ENCODE measurements around the gene INPP5E. TPM values are rescaled to one million over a fixed set of nuclear protein-coding genes. Genes with fewer than 3 reads are reported as not detected.
"Not testable (repeated sequence)": the region's sequence is repeated elsewhere in the genome, so short reads cannot be mapped to it uniquely, and the experiment has no call there.

INPP5E gene
- total RNA-seq, 1 donor from 2014 or later: 4.7 TPM

GRCh38 chr9:136431782-136432350 is 7.8 kb downstream of the INPP5E start:
- Histone ChIP-seq H3K27me3 (ENCODE audit: control insufficient read depth in 3 of 3, insufficient read depth in 3 of 3, low read length in 3 of 3) (no peaks in the 10 kb centered on the region), H3K9me3 (ENCODE audit: control insufficient read depth in 3 of 3, low read length in 3 of 3) (no peaks in the 10 kb centered on the region), H3K9ac (ENCODE audit: low read depth in 1 of 3, low read length in 3 of 3) (no peak overlapping the region), H3K4me3 (ENCODE audit: low read length in 3 of 3) (no peak overlapping the region), H3K36me3 (ENCODE audit: control insufficient read depth in 3 of 3, insufficient read depth in 3 of 3, low read length in 3 of 3) (peaks cover 19 to 35% (median 32%) of the 10 kb centered on the region in 3 donors), H3K27ac (ENCODE audit: low read depth, low read length) (no peak overlapping the region), H3K4me1 (ENCODE audit: control insufficient read depth in 3 of 3, insufficient read depth in 3 of 3, low read length in 3 of 3) (peaks cover under 1 to 4% (median 2%) of the 10 kb centered on the region in 3 donors)

DNA sequence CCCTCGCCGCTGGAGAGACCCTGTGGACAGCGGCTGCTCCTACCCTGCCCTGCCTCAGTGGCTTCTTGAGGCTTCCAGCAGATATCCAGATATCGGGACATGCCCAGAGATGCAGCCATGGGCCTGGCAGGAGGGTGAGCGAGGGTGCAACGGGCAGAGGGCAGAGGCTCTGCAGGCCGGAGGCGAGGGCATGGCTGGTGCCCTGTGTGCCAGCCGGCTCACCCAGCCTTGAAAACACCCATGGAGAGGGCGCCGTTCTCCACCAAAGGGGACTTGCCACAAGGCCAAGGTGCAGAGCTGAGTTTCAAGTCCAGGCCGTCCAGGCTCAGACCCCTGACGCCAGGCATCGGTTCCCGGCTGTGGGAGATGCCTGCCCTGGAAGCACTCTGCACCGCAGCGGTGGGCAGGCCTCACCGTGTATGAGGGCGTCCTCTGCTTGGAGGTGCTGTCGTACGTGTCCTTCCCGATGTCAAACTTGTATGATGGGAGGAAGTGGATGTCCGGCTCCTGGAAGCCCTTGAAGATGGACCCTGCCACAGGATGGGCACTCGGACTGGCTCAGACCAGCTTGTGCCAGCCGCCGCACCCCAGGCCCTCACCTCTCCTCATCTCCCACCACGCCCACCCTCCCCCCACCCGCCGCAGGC is 8.9 kb downstream of the INPP5E start:
- H3K4me3 ChIP-seq (ENCODE audit: low read length in 3 of 3): no peak overlapping the region
- no peaks in the 10 kb centered on the region for H3K9me3 ChIP-seq (ENCODE audit: control insufficient read depth in 3 of 3, low read length in 3 of 3)
- no peaks in the 10 kb centered on the region for H3K27me3 ChIP-seq (ENCODE audit: control insufficient read depth in 3 of 3, insufficient read depth in 3 of 3, low read length in 3 of 3)
- no peaks in the 10 kb centered on the region for H3K4me1 ChIP-seq (ENCODE audit: control insufficient read depth in 3 of 3, insufficient read depth in 3 of 3, low read length in 3 of 3)
- H3K27ac ChIP-seq (ENCODE audit: low read depth, low read length): no peak overlapping the region
- no peak overlapping the region for H3K9ac ChIP-seq (ENCODE audit: low read depth in 1 of 3, low read length in 3 of 3)
- H3K36me3 ChIP-seq (ENCODE audit: control insufficient read depth in 3 of 3, insufficient read depth in 3 of 3, low read length in 3 of 3): peaks cover 22 to 35% (median 30%) of the 10 kb centered on the region in 3 donors

DNA sequence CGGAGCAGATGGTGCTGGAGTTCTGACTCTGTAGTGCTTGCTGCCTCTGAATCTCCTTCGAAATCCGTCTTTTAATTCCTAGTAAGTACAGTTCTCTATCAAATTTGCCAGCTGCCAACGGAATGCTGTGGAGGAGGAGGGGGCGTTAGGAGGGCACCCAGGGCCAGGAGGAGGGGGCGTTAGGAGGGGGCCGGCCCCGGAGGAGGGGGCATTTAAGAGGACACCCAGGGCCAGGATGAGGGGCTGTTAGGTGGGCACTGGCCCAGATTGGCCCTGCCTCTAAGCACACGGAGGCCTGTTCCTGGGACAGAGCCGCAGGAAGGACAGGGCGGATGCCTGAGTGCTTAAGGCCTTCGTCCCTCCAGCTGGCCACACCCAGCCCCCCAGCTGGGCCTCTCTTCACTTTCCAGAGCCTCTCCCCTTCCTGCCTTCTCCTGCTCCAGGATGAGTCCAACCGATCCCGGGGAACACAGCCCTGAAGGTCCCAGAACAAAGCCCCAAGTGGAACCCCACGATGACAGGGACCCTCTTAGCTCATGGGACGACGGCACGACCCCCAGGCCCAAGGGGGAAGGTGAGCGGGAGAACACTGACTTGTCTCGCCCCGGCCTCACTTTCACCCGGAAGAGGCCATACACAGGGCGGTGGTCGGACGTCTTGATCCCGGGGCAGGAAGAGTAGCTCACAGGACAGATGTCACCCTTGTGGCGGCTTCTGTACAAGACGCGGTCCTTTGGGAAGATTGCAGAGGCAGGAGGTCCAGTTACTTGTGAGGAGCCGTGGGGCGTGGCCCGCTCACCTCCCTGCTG is 9.8 kb downstream of the INPP5E start:
- H3K27ac ChIP-seq (ENCODE audit: low read depth, low read length): no peak overlapping the region
- H3K9me3 ChIP-seq (ENCODE audit: control insufficient read depth in 3 of 3, low read length in 3 of 3): no peaks in the 10 kb centered on the region
- peaks cover 23 to 36% (median 29%) of the 10 kb centered on the region in 3 donors for H3K36me3 ChIP-seq (ENCODE audit: control insufficient read depth in 3 of 3, insufficient read depth in 3 of 3, low read length in 3 of 3)
- no peak overlapping the region for H3K4me3 ChIP-seq (ENCODE audit: low read length in 3 of 3)
- no peak overlapping the region for H3K9ac ChIP-seq (ENCODE audit: low read depth in 1 of 3, low read length in 3 of 3)
- no peaks in the 10 kb centered on the region for H3K27me3 ChIP-seq (ENCODE audit: control insufficient read depth in 3 of 3, insufficient read depth in 3 of 3, low read length in 3 of 3)
- no peaks in the 10 kb centered on the region for H3K4me1 ChIP-seq (ENCODE audit: control insufficient read depth in 3 of 3, insufficient read depth in 3 of 3, low read length in 3 of 3)

GRCh38 chr9:136429075-136429628 is 10.5 kb downstream of the INPP5E start:
- H3K27me3 ChIP-seq (ENCODE audit: control insufficient read depth in 3 of 3, insufficient read depth in 3 of 3, low read length in 3 of 3): no peaks in the 10 kb centered on the region
- H3K4me3 ChIP-seq (ENCODE audit: low read length in 3 of 3): no peak overlapping the region
- no peaks in the 10 kb centered on the region for H3K4me1 ChIP-seq (ENCODE audit: control insufficient read depth in 3 of 3, insufficient read depth in 3 of 3, low read length in 3 of 3)
- no peak overlapping the region for H3K27ac ChIP-seq (ENCODE audit: low read depth, low read length)
- no peak overlapping the region for H3K9ac ChIP-seq (ENCODE audit: low read depth in 1 of 3, low read length in 3 of 3)
- H3K9me3 ChIP-seq (ENCODE audit: control insufficient read depth in 3 of 3, low read length in 3 of 3): no peaks in the 10 kb centered on the region
- peaks cover 30 to 42% (median 35%) of the 10 kb centered on the region in 3 donors for H3K36me3 ChIP-seq (ENCODE audit: control insufficient read depth in 3 of 3, insufficient read depth in 3 of 3, low read length in 3 of 3)

DNA sequence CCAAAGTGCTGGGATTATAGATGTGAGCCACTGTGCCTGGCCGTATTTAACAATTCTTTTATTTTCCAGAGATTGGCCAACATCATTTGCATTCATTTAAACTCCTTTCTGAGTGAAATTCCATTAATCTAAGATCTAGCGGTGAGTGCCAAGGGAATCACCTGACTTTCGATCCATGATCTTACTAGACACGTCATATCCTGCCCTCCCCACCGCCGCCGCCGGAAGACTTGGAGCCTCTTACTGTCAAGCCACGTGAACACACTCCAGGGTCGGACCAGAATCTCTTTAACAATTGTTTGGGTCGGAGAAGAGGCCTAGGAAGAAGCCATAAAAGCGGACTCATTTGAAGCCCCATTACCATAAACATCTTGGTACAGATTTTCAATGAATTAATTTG is 12.9 kb downstream of the INPP5E start:
- no peaks in the 10 kb centered on the region for H3K27me3 ChIP-seq (ENCODE audit: control insufficient read depth in 3 of 3, insufficient read depth in 3 of 3, low read length in 3 of 3)
- H3K4me1 ChIP-seq (ENCODE audit: control insufficient read depth in 3 of 3, insufficient read depth in 3 of 3, low read length in 3 of 3): no peaks in the 10 kb centered on the region
- no peaks in the 10 kb centered on the region for H3K9me3 ChIP-seq (ENCODE audit: control insufficient read depth in 3 of 3, low read length in 3 of 3)
- no peak overlapping the region for H3K9ac ChIP-seq (ENCODE audit: low read depth in 1 of 3, low read length in 3 of 3)
- no peak overlapping the region for H3K4me3 ChIP-seq (ENCODE audit: low read length in 3 of 3)
- H3K27ac ChIP-seq (ENCODE audit: low read depth, low read length): no peak overlapping the region
- H3K36me3 ChIP-seq (ENCODE audit: control insufficient read depth in 3 of 3, insufficient read depth in 3 of 3, low read length in 3 of 3): peaks cover 50 to 55% (median 52%) of the 10 kb centered on the region in 3 donors

DNA sequence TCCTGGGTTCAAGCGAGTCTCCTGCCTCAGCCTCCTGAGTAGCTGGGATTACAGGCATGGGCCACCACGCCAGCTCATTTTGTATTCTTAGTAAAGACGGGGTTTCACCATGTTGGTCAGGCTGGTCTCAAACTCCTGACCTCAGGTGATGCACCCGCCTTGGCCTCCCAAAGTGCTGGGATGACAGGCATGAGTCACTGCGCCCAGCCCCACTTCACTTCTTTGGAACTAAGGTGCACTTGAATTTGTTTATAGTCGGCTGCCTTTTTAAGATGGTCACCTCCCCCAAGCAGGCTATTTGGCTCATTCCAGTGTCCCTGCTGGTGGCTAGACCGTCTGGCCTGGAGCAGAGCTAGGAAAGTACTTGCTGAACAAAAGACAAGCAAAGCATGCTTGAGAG is 14.3 kb downstream of the INPP5E start:
- H3K4me1 ChIP-seq (ENCODE audit: control insufficient read depth in 3 of 3, insufficient read depth in 3 of 3, low read length in 3 of 3); H3K27me3 ChIP-seq (ENCODE audit: control insufficient read depth in 3 of 3, insufficient read depth in 3 of 3, low read length in 3 of 3); H3K9me3 ChIP-seq (ENCODE audit: control insufficient read depth in 3 of 3, low read length in 3 of 3); H3K27ac ChIP-seq (ENCODE audit: low read depth, low read length); H3K4me3 ChIP-seq (ENCODE audit: low read length in 3 of 3); H3K9ac ChIP-seq (ENCODE audit: low read depth in 1 of 3, low read length in 3 of 3): not testable (repeated sequence)
- peaks cover 54 to 56% (median 56%) of the 10 kb centered on the region in 3 donors for H3K36me3 ChIP-seq (ENCODE audit: control insufficient read depth in 3 of 3, insufficient read depth in 3 of 3, low read length in 3 of 3)

DNA sequence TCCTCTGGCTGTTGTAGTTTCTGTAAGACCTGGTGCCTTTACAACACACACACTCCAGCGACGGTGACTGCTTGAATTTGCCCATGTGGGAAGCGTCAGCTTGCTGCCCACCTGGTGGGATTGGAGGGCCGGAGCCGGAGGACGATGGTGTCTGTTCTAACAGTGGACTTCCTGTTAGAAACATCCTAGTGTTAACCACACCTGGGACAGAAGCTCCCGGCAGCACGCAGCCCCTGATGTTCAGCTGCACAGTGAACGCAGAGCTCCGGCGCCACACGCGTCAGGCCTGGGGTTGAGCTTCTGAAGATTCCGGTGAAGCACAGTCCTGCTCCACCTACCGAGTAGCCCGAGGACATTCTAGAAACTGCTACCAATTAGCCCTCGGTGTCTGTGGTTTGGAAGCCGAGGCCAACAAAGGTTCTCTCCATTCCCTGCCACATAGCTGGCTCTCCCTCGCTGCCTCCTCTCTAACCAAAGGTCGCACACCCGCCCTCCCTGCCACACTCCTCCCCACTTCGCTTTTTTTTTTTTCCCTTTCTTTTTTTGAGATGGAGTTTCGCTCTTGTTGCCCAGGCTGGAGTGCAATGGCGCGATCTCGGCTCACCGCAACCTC is 14.8 kb downstream of the INPP5E start:
- H3K36me3 ChIP-seq (ENCODE audit: control insufficient read depth in 3 of 3, insufficient read depth in 3 of 3, low read length in 3 of 3): peaks cover 49 to 55% (median 51%) of the 10 kb centered on the region in 3 donors

DNA sequence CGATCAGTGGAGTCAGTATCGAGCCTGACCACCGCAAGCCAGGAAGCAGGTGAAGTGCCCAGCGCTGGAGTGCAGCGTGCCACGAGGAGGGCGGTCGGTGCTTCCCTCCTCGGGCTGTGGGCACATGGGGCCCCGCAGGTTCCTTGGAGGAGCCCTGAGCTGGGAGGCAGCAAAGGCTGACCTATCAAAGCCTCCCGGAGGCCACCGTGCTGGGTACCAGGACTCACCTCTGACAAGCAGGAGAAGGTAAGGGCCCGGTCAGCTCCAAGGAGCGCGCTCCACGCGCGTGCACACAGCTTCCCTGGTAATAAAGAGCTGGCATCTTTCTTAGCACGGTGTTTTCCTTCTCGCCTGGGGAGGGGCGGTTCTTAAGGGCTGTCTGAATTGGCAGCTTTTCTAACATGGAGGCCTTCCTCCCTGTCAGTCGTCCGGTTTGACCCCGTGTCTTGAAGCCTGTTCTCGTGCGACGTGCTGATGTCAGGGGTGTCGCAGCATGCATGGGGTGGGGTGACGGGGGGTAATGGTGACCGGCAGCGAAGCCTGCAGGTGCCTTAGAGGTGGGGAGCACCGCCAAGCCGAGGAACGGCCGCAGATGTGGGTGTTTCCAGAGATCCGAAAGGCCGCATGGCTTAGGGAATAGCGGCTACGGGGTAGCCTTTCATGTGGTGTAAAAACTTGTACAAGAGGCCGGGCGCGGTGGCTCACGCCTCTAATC is 16.1 kb downstream of the INPP5E start:
- no peak overlapping the region for H3K9ac ChIP-seq (ENCODE audit: low read depth in 1 of 3, low read length in 3 of 3)
- H3K4me3 ChIP-seq (ENCODE audit: low read length in 3 of 3): no peak overlapping the region
- no peaks in the 10 kb centered on the region for H3K9me3 ChIP-seq (ENCODE audit: control insufficient read depth in 3 of 3, low read length in 3 of 3)
- peaks cover 49 to 59% (median 53%) of the 10 kb centered on the region in 3 donors for H3K36me3 ChIP-seq (ENCODE audit: control insufficient read depth in 3 of 3, insufficient read depth in 3 of 3, low read length in 3 of 3)
- H3K4me1 ChIP-seq (ENCODE audit: control insufficient read depth in 3 of 3, insufficient read depth in 3 of 3, low read length in 3 of 3): no peaks in the 10 kb centered on the region
- no peak overlapping the region for H3K27ac ChIP-seq (ENCODE audit: low read depth, low read length)
- H3K27me3 ChIP-seq (ENCODE audit: control insufficient read depth in 3 of 3, insufficient read depth in 3 of 3, low read length in 3 of 3): no peaks in the 10 kb centered on the region

More for the DNA sequence above, 14.8 kb downstream of the INPP5E start:
- Histone ChIP-seq H3K4me3 (ENCODE audit: low read length in 3 of 3) (no peak overlapping the region), H3K9me3 (ENCODE audit: control insufficient read depth in 3 of 3, low read length in 3 of 3) (no peaks in the 10 kb centered on the region), H3K9ac (ENCODE audit: low read depth in 1 of 3, low read length in 3 of 3) (no peak overlapping the region), H3K27ac (ENCODE audit: low read depth, low read length) (no peak overlapping the region), H3K27me3 (ENCODE audit: control insufficient read depth in 3 of 3, insufficient read depth in 3 of 3, low read length in 3 of 3) (no peaks in the 10 kb centered on the region), H3K4me1 (ENCODE audit: control insufficient read depth in 3 of 3, insufficient read depth in 3 of 3, low read length in 3 of 3) (no peaks in the 10 kb centered on the region)

GRCh38 chr9:136422876-136423275 is 16.8 kb downstream of the INPP5E start:
- Histone ChIP-seq H3K9ac (ENCODE audit: low read depth in 1 of 3, low read length in 3 of 3) (no peak overlapping the region), H3K4me3 (ENCODE audit: low read length in 3 of 3) (no peak overlapping the region), H3K27ac (ENCODE audit: low read depth, low read length) (no peak overlapping the region), H3K4me1 (ENCODE audit: control insufficient read depth in 3 of 3, insufficient read depth in 3 of 3, low read length in 3 of 3) (no peaks in the 10 kb centered on the region), H3K36me3 (ENCODE audit: control insufficient read depth in 3 of 3, insufficient read depth in 3 of 3, low read length in 3 of 3) (peaks cover 56 to 67% (median 60%) of the 10 kb centered on the region in 3 donors), H3K27me3 (ENCODE audit: control insufficient read depth in 3 of 3, insufficient read depth in 3 of 3, low read length in 3 of 3) (no peaks in the 10 kb centered on the region), H3K9me3 (ENCODE audit: control insufficient read depth in 3 of 3, low read length in 3 of 3) (no peaks in the 10 kb centered on the region)
